Stimulated activated naive CD4-positive, alpha-beta T cell (primary cell): ENCODE measurements around the gene GARS1.

Experiments used
- DNase-seq, 6 experiments: peaks; one replicate each; lab custom pipeline; 2025; lab: John Stamatoyannopoulos, UW

The GARS1 gene

DNA sequence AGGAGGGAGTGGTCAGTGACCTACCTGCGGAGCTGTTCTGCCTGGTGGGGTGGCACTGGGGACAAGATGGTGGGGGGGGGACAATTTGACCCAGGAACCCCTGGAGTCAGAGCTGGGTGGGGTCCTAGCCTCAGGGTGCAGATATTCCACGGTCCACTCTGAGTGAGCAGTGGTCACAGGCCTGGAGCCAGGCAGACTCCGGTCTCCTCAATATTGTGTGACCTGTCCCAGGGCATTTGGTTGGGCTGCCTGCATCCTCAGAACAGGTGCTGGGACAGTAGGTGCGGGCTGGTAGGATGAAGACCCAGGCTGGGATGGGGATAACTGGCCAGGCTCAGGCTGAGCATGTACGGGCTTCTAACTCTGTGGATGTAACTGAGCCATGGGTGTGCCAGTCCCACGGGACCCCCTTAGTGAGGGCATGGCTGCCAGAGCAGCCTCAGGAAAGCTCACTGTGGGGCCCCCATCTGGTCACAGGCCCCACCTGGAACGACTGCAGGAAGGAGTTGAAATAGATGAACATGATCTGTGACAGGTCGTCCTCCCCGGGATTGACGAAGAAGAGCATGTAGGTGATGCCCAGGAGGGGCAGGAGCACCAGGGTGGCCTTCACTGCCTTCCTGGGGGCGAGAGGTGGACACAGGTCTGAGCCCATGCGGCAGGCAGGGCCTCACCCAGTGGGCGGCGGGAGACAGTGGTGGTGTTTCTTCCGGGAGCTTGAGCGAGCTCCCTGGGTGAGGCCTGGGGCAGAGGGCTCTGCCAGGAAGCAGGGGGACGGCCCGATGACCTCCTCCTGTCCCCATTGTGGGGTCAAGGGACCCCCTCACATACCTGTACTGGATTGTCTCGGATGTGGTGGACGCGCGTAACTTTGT lies 60.7 kb downstream of the GARS1 start:
- no peak for DNase-seq

DNA sequence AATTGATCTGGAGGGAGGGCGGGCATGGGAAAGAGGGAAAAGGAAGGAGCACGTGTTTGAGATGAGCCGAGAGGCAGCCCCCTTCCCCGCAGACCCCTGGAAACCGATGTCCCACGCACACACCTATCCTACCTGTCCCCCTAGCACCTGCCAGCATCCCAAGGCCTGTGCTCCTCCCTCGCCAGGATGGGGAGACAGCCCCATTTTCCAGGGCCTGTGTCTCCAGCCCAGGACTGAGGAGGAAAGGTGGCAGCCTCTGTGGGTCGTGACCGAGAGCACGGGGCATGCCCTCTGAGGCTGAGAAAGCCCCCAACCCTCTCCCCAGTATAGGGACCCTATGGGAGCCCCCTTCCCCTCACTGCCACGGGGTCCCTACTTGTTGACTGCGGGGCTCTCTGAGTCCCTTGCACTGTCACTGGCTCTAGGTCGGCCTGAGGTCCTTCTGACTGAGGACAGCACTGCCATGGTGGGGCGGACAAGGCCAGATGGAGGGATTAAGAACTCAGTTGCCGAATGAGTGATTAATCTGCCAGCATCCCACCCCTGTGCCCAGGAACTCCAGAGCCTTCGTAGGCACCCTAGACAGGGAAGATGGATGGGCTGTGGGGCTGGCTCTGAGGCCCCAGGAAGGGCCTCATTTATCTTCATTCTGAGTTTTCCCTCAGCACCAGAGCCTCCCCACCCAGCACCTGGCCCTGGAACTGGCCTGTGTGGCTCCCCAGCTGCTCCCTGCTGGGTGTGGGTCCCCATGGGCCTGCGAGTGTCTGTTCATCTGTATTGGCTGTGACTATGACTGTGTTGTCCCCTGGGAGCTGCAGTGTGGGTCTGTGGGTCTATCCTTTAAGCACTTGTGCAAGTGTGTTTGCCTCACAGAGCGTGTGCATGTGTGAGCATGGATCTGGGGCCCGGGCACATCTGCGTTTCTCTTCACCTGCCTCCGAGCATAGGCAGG lies 61.6 kb downstream of the GARS1 start:
- DNase-seq: no peak

DNA sequence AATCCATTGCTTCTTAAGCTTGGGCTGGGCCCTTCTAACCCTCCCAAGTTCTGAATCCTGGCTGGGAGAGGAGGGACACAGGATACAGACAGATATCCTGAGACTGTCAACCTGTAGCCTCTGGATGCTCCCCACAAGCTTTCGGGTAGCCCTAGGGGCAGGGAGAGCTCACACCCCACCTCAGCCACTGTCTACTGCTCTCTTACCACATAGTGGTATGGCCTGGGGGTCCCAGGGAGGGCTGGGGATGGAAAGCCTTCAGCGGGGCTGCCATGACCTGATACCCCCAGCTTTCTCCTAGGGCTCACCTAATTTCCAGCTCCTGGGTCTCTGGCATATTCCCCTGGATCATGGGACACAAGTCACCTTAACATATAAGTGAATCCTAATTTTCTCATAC lies 62.5 kb downstream of the GARS1 start:
- no peak for DNase-seq

DNA sequence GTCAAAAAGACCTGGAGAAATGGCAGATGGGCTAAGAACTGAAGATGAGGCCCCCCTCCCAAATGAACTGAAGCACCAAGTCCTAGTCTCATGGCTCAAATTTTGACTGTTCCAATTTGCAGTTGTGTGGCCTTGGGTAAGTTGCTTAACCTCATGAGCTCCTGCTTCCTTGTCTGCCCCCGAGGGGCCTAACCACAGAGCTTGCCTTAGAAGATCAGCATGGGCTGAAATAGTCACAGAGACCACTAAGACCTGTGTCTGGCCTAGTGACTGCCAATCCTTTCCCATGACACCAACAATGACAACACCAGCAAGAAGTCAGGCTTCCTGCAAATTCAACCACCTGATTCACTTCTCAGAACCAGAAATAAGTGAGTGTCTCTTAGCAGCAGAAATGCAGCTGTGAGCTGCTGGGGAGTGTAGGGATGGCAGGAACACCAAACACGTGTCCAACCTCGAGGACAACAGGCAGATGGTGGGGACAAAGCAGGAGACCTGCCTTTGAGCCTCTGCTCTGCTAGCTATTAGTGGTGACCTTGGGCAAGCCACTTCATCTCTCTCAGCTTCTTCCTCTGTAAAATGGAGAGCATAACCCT lies 63.9 kb downstream of the GARS1 start:
- no peak for DNase-seq

DNA sequence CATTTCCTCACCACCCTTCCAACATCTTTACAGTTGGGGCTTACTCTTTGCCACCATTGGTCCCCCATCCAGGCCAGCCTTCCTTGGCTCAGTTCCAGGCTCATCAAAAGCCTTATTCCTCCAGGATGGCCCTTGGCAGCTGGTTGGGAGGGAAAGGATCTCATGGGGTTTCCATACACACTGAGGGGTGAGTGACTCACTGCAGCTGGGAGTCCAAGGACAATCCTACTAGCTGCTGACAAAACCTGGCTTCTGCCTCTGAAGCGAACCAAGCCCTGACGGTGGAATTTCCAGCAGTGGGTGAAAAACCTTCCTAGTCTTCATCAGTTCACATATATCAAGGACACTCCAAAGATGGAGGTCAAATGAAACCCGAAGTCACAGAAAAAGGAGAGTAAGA lies 64.6 kb downstream of the GARS1 start:
- no peak for DNase-seq

DNA sequence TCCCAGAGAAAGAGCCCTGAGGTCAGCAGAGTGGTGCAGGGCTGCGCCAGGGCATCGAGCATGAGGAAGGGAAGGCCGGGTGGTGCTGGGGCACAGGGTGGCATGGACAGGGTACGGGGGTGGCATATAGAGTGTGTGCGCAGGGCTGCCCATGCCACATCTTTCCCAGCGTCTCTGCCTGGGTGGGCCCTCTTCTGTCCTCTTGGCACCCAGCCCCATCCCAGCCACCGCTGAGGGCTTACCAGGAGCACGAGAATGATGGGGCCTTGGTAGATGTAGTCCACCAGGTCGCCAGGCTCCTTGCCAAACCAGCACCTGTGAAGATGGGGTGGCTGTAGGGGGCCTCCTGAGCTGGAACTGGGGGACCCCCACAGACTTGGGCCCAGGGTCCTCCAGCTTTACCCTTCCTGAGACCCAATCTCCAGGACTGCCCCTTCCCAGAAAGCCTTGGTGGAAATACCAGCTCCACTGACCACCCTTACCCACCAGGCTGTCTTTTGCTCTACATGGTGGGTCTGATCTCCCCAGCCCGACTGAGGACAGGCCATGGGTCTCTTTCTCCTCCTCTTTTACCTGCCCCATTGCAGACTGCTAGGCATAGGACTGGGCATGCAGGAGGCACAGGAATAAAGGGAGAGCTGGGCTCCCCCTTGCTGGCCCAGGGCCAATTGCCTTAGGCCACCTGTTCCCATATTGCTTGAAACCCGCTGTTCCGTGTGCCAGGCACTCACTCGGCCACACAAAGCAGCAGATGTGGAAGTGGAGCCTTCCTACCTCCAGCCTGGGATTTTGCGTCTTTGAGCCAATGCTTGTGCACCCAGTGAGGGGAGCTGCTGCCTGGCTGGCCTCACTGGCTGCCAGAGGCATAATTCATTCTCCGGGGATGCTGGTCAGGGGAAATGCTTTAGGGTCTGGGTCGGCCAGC lies 65.9 kb downstream of the GARS1 start:
- DNase-seq: no peak

DNA sequence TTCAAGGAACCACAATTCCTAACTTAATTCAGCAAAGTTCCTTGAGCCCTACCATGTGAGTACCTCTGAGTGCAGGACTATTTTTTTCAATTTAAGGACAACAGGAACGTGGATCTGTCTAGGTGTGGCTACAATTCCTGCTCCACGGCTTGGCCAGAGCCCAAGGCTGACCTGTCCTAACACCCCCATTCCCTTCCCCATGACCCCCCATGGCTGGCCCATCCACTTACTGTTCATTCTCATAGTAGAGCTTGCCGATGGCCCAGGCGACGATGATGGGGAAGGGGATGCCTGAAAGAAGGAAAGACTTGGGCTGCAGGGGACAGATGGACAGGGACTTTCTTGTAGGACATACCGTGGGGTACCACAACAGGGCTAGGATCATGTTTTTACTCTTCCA lies 67.2 kb downstream of the GARS1 start:
- no peak for DNase-seq

DNA sequence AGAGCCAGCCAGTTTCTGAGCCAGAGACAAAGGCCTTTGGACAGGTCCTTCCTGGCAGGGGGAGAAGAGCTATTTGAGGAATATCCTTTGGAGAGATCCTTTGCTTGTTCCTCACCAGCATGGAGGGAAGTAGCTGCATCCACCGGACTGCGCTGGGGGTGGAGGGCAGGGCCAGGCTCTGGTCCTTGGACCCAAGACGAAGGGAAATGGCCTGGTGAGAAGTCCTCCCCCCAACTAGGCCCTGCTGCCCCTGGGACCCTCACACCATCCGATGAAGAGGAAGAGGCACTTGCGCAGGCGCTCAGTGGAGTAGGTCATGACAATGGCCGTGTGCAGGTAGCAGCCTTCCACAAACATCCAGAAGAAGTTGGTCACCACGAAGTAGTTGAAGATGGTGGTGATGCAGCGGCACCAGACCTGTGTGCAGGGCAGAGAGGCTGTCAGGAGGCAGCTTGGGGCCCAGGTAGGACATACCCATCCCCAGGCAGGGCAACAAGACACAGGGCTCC lies 67.8 kb downstream of the GARS1 start:
- DNase-seq: no peak

DNA sequence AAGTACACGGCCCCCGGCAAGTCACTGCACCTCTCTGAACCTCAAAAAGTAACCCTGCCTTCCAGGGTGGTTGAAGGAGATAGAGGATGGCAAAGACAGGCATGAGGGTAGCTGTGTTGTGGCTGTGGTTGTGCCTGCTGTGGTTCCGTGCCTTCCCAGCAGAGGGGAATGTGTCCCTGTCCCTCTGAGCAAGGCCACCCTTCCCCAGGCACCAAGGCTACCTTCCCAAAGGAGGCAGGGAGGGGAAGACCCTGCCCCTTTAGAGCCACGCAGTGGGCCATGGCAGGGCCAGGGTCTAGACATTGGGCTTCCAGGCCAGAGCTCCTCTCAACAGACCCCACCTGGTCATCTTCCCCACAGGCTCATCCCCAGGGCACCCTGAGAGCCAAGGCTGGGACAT lies 68.7 kb downstream of the GARS1 start:
- DNase-seq: no peak

DNA sequence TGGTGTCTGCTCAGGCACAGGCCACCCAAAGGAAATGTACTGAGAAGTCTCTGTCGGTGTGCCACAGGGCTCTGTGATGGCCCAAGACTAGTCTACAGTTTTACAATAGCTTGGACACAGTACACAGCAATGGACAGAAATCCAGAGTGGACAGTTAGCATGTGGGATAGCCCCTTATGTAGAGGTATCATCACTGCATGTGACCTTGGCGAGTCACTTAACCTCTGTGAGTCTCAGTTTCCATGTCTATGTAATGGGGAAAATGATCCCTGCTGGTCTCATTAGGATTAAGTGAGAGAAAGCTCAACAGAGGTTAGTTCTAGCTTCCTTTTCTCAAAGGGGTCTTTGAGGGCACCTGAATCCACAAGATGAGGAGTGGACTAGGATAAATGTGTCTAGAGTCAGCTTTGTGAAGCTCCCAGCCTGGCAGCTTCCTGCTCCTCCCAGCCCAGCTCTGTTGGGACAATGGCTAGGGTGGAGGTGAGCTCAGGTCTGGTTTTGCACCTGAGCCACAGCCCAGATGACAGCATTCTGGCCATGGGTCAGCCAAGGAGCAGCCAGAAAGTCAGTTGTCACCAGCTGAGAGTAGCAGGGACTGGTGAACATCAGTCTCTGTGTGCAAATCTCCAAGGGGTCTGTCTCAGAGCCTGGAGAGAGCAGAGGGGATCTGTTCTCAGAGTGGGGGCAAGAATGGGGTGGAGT lies 69.7 kb downstream of the GARS1 start:
- DNase-seq: no peak

DNA sequence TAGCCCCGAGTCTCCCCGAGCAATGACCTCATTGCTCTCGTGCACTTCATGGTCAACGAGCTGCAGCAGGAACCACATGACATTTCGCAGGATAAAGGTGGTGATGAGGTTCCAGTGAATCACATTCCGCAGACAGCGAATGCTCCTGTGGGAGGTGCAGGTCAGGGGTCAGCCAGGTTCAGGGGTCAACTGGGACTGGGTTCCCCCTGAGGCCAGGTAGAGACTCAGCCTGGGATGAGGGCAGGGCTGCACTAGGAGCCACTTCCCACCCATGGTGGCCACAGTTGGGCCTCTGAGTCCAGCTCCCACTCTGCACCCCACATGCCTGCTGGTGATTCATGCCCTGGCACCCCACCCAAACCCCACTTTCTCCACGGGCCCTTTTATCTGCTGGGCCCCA lies 70.4 kb downstream of the GARS1 start:
- DNase-seq: no peak

DNA sequence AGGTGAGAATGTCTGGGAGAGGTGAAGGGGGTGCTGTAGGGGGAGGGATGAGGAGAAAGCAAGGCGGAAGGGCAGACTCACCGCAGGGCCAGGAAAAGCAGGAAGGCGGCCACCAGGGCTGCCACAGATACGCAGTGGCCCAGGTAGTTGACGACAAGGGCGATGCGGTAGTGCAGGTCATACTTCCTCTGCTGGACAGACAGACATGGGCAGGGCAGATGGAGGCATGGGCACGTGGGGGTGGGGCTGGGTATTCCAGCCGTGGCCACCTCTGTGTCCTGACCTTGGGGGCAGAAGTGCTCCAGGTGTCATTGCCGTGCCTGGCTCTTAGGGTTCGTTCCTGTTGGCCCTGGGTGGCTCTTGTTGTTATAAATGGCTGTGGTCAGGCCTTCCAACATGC lies 70.8 kb downstream of the GARS1 start:
- no peak for DNase-seq

DNA sequence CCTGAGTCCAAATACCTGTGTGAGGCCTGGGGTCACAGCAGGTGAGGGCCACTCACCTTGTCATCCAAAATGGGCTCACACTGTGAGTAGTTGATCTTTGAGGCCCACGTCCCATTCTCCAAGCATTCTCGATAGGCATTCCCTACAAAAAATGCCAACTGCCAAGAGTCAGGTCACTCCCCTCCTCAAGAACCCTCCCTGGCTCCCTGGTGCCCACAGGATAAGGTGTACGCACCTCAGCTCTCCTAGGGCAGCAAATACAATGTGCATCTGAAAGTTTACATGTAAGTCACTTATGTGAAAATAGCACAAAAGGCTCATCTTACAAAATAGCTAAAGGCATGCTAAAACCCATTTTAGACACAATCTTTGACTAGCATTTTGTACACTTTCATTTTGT lies 72.5 kb downstream of the GARS1 start:
- DNase-seq: no peak

DNA sequence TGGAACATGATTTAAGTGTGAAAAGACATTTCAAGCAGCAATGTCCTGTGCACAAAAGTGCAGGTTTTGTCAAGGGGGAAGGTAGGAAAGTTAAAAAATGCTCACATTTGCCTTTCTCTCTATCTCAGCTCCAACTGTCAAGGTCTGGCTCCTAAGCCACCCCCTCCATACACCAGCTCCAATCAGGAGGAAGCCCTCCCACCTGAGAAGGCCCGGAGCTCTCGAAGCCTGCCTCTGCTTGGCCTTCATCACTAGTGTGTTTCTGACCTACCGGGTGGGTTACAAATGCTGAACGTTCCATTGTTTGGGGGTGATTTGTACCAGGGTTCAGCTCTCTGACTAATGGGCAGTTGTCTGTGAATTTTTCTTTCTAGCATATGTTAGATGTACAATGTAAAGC lies 73.4 kb downstream of the GARS1 start:
- DNase-seq: no peak

DNA sequence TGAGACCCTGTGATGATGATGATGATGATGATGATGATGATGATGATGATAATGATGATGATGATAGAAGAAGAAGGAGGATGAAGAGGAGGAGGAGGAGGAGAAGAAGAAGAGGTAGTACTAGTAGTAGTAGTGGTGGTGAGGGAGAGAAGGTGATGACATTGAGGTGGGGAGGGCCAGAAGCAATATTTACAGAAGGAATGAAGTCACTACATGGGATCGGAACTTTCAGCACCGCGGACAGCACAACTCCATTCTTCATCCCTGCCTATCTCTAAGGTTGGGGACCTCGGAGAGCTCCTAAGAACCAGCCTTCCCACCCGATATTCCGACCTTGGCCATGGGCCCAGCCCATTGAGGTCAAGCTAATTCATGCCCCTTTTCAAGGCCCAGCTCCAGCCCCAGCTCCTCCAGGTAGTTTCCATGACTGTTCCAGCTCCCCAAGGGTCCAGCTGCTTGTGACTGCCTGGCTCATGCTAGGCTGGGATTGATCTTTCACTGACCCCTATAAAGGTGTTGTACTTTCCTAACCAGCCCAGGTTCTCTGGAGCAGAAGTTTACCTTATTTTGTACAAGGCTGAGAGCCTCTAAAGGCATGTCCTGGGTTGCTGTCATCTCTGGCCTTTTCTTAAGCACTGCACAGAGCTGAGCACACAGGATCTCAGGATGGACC lies 77.3 kb downstream of the GARS1 start:
- DNase-seq: no peak

DNA sequence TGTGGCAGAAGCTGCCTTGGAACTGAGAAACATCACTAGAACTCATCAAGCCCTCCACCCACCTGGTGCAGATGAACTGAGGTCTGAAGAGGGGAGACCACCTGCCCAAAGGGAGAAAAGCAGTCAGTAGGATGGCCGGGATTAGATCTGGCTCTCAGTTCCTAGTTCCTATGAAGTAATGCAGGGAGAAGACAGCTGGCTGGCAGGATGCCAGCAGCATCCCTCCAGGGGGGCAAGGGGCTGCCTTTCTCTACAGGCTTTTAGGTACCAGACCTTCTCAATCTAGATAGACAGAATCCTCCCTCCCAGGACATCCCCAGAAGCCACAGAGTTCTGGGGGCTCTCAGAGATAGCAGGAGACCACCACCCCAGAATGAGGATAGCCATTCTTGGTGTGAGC lies 79.7 kb downstream of the GARS1 start:
- no peak for DNase-seq

DNA sequence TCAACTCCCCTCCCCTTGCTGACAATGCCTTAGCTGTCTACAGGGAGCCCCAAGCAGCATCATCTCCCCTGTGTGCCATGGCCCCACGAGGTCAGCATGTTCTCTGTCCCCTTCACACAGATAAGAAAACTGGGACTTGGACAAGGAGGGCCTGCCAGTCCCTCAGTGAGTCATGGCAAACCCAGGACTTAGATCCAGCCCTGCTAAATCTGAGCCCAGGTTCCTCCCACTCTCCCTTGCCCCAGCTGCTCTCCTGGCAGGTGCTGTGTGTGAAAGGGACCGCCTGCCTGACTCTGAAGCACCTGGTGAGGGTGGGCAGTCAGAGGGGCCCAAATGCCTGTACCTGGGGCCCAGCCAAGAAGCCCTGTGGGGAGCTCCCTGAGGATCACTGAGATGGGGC lies 80.2 kb downstream of the GARS1 start:
- DNase-seq: no peak

DNA sequence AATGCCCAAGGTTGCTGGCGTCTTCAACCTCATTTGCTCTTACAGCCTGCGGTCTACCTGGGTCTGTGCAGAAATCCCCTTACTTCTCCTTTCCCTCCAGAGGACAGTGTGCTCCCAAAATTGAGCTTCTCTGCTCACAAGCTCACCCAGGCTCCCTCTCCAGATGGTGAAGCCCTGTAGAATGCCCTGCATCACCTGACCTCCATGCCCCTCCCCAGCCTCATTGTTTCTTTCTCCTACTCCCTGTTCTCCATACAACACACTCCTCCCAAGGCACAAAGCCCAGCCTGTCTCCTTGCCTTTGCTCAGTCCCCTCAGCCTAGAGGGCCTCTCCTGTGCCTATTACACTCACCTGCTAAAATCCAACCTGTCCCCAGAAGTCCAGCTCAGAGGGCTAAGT lies 84.1 kb downstream of the GARS1 start:
- no peak for DNase-seq

DNA sequence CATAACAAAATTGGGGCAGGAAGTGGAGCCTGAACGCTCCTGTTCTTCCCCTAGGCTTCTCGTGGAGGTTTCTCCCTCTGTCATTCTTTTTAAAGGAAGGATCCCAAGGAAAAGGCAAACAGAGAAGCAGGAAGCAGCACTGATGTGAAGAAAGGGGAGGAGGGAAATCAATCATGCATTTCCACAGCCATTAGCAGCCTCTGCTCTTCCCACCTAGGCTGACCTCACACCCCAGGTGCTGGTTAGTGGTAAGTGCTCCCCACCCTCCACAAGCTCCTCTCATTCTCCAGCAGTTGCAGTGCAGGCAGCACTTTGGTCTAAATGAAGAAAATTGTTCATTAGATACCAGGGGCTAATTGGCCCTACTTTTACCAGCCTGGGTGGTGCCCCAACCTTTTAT lies 85.0 kb downstream of the GARS1 start:
- no peak for DNase-seq

DNA sequence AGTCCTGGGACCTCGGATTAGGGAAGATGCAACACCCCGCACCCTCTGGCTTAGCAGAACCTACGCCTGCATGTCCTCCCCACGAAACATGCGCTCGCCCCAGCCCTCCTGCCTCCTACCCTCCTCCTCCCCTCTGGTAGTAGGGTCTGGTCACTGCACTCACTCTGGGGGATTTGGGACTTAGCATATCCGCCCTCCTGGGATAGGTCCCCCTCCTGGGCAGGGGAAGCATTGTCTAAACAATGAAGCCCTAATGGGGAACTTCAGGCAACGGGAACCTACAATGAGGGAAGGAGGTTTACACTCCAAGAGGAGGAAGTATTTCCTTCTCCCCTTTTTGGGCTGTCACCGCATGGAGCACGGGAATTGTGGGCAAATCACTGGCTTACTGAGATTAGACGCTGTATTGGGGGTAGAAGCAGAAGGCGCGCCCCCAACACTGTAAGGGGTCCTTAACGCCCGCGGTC lies 86.7 kb downstream of the GARS1 start:
- DNase-seq: no peak
